Measurements from ENCODE around the gene ADAMTS18. TPM values are rescaled to one million over a fixed set of nuclear protein-coding genes. Genes with fewer than 3 reads are reported as not detected.

ADAMTS18 gene
- total RNA-seq, 1 donor from 2014 or later, result not detected

DNA sequence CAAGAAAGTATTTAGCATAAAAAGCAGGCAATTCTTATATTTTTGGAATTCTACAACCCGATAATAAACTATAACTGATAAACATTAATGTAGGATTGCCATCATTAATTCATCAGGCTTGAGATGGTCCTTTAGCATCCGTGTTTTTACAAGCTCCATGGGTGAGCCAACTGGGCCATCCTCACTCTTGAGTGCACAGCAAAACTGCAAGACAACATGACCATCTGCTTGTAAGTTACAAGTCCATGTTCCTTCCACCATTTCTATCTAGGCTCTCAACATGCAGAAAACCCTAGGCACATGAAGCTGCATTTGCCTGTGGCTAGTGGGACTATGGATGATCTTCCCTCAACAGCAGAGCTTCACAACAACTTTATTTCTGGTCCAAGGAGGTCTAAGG, 40.1 kb downstream of the ADAMTS18 start:
- no peaks in the 10 kb centered on the region for H3K9me3 ChIP-seq (replicated peaks)
- TF ChIP-seq, protein P1, sequence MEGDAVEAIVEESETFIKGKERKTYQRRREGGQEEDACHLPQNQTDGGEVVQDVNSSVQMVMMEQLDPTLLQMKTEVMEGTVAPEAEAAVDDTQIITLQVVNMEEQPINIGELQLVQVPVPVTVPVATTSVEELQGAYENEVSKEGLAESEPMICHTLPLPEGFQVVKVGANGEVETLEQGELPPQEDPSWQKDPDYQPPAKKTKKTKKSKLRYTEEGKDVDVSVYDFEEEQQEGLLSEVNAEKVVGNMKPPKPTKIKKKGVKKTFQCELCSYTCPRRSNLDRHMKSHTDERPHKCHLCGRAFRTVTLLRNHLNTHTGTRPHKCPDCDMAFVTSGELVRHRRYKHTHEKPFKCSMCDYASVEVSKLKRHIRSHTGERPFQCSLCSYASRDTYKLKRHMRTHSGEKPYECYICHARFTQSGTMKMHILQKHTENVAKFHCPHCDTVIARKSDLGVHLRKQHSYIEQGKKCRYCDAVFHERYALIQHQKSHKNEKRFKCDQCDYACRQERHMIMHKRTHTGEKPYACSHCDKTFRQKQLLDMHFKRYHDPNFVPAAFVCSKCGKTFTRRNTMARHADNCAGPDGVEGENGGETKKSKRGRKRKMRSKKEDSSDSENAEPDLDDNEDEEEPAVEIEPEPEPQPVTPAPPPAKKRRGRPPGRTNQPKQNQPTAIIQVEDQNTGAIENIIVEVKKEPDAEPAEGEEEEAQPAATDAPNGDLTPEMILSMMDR (IDR thresholded peaks at IDR 0.05; ENCODE audit: borderline replicate concordance), result no peak
- DNase-seq, result no peak
- H3K36me3 ChIP-seq, result no peaks in the 10 kb centered on the region
- H3K27me3 ChIP-seq (ENCODE audit: low read depth), result peaks cover 3% of the 10 kb centered on the region
- no peak overlapping the region for H3K27ac ChIP-seq (replicated peaks)
- intact Hi-C loops (cut with micrococcal nuclease), result no loop called here
- H3K4me3 ChIP-seq, result no peak overlapping the region
- H3K4me1 ChIP-seq, result no peaks in the 10 kb centered on the region

DNA sequence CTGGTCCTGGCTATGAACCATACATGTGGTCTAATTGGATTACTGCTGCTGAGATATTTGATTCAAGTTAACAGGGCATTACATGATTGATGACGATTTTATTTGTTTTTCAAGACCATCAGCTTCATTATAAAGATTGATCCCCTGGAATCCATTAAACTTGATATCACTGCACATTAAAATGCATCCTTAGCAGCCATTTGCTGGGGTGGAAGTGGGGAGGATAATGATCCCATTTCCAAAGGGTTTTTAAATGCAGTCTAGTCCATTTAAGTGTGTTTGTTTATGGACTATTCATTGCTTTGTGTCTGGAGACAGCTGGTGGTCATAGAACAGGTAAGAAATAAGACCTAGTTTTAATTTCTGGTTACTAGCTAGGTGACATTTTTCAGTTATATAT, 40.9 kb downstream of the ADAMTS18 start:
- intact Hi-C loops (cut with micrococcal nuclease), result no loop called here
- Histone ChIP-seq H3K27ac (replicated peaks) (no peak overlapping the region), H3K36me3 (no peaks in the 10 kb centered on the region), H3K27me3 (ENCODE audit: low read depth) (peaks cover 1% of the 10 kb centered on the region), H3K4me1 (no peaks in the 10 kb centered on the region), H3K9me3 (replicated peaks) (no peaks in the 10 kb centered on the region), H3K4me3 (no peak overlapping the region)
- DNase-seq, result no peak
- TF ChIP-seq, protein P1 (IDR thresholded peaks at IDR 0.05; ENCODE audit: borderline replicate concordance), result no peak

DNA sequence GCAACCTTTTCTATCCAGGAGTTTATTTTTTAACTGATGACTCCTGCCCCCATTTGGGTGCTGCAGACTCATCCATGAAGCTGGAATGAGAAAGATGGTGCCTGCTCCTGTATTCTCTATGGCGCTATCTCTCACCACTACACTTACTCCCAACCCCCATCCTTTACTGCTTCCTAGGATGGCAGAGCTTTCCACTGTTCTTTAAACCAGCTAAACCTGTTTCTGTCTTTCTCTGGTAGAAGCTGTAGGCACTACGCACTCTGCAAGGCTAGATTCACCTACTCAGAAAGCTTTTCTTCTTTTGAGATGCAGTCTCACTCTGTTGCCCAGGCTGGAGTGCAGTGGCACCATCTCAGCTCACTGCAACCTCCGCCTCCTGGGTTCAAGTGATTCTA, 47.0 kb downstream of the ADAMTS18 start:
- no peak overlapping the region for H3K4me3 ChIP-seq
- H3K4me1 ChIP-seq, result no peaks in the 10 kb centered on the region
- TF ChIP-seq, protein P1 (IDR thresholded peaks at IDR 0.05; ENCODE audit: borderline replicate concordance), result no peak
- H3K36me3 ChIP-seq, result no peaks in the 10 kb centered on the region
- no peaks in the 10 kb centered on the region for H3K9me3 ChIP-seq (replicated peaks)
- intact Hi-C loops (cut with micrococcal nuclease), result no loop called here
- peaks cover 17% of the 10 kb centered on the region for H3K27me3 ChIP-seq (ENCODE audit: low read depth)
- no peak for DNase-seq
- no peak overlapping the region for H3K27ac ChIP-seq (replicated peaks)

DNA sequence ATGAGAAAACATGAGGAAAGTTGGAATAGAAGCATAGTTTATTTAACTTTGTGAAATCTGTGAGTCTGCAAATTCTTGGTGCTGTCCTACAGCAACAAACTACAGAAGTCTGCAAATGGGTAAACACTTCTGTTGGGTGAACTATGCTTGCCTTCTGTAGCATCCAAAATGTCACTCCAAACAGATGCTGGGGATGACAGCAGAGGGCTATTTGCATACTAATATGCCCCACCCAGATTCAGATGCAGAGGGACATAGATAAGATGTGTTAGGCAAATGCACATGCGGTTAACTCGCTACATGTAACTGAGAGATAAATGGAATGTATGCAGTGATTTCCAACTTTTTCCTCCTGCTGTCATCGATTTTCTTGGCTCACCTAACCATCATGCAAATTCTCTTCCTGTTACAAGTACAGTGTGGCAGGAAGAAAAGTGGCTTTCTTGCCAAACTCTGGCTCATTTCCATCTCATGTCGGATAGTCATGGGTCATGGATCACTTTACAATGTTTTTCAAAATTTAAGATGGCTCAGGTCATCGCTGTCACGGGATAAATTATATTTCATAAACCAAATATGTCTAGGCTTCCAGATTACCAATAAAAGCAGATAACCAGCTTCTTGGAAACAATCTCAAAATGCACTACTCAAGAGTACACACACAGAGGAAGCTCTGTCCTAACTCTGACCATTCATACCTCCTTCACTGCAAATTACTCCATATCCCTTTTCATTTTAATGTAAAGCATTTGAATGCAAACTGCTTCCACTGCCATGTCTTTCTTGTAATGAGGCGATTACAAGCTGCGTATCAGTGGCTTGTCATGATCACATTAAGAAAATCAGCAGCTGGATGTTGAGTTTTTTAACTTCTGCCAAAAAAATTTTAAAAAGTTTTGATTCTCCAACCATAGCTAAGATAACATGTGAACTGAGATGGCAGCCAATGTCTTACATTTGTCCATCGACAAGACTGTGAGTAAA, 47.7 kb downstream of the ADAMTS18 start:
- TF ChIP-seq, protein P1 (IDR thresholded peaks at IDR 0.05; ENCODE audit: borderline replicate concordance), result no peak
- H3K27ac ChIP-seq (replicated peaks), result no peak overlapping the region
- H3K36me3 ChIP-seq, result no peaks in the 10 kb centered on the region
- no peaks in the 10 kb centered on the region for H3K9me3 ChIP-seq (replicated peaks)
- intact Hi-C loops (cut with micrococcal nuclease), result no loop called here
- DNase-seq, result no peak
- peaks cover 17% of the 10 kb centered on the region for H3K27me3 ChIP-seq (ENCODE audit: low read depth)
- no peak overlapping the region for H3K4me3 ChIP-seq
- H3K4me1 ChIP-seq, result no peaks in the 10 kb centered on the region

DNA sequence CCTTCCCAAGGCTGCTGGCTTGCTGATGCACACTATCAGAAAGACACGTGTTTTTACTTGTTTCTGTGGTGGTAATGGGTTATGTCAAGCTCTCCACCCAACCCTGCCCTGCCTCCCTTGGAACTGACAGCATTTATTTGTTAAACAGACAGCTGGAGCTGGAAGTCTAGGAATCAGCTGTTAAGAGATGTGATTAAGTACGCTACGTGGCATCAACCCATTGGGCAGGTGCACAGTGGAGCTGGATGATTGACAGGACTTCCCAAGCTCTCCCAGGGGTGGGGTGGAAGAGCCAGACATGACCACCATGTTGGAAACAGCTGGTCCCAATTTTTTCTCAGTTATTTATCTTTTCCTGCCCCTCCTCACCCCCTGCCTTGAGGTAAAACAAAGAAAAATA, 49.4 kb downstream of the ADAMTS18 start:
- TF ChIP-seq, protein P1 (IDR thresholded peaks at IDR 0.05; ENCODE audit: borderline replicate concordance), result no peak
- intact Hi-C loops (cut with micrococcal nuclease), result no loop called here
- DNase-seq, result no peak
- H3K36me3 ChIP-seq, result no peaks in the 10 kb centered on the region
- H3K27me3 ChIP-seq (ENCODE audit: low read depth), result peaks cover 17% of the 10 kb centered on the region
- no peaks in the 10 kb centered on the region for H3K4me1 ChIP-seq
- no peak overlapping the region for H3K4me3 ChIP-seq
- no peaks in the 10 kb centered on the region for H3K9me3 ChIP-seq (replicated peaks)
- no peak overlapping the region for H3K27ac ChIP-seq (replicated peaks)

All from left ventricle myocardium inferior (tissue), 1 donor.